Heart left ventricle (tissue), 13 donors: ENCODE data around the gene FOSL2.

ENCODE experiments used
- POLR2A ChIP-seq, 2 donors: fragments of 450-650 bp; IDR thresholded peaks; one replicate each; pipeline ENCODE4 v1.6.1; 2017; ENCODE audit warnings: antibody characterized with exemption in 2 of 2, mild to moderate bottlenecking in 2 of 2, moderate library complexity in 2 of 2
- TF ChIP-seq, protein P1 (sequence below), 12 donors: fragments of 200-600 bp; sonication (generic) in 4 of 12; IDR thresholded peaks; one replicate each; pipeline versions ENCODE4 v1.5.0 to v1.8.0; 2018 to 2022; ENCODE audit warnings: antibody characterized with exemption in 12 of 12, mild to moderate bottlenecking in 5 of 12
- donor health status: ischemic (EF 13 %, LVEDD 7.1; RV severe dilation, severe dysfunction).
- donor health status: DM: no; HTN: yes; CAD: no.
- donor health status: DM: no; HTN: no; CAD: no.
- donor health status: ischemic (EF 25% LVEDD 6.9; RV normal size, moderate dysfunction).
- donor health status: ischemic (EF 25% LVEDD 5.7; RV mildly dilated, moderate dysfunction).
- donor health status: ischemic (EF 35%, LVEDD 5.7; RV mildly dilated, moderate dysfunction).
- donor health status: nonischemic (EF 11% LVEDD 7.7; RV severe dilation, severe dysfunction).
- donor health status: DM: yes; HTN: yes; CAD: no.
- donor health status: PGD.
- donor health status: ischemic (EF 29% LVEDD 5.4; RV normal size, mild dysfunction).
- donor health status: nonischemic (EF 23%, LVEDD 6.1; RV moderate dilation, normal function).

DNA sequence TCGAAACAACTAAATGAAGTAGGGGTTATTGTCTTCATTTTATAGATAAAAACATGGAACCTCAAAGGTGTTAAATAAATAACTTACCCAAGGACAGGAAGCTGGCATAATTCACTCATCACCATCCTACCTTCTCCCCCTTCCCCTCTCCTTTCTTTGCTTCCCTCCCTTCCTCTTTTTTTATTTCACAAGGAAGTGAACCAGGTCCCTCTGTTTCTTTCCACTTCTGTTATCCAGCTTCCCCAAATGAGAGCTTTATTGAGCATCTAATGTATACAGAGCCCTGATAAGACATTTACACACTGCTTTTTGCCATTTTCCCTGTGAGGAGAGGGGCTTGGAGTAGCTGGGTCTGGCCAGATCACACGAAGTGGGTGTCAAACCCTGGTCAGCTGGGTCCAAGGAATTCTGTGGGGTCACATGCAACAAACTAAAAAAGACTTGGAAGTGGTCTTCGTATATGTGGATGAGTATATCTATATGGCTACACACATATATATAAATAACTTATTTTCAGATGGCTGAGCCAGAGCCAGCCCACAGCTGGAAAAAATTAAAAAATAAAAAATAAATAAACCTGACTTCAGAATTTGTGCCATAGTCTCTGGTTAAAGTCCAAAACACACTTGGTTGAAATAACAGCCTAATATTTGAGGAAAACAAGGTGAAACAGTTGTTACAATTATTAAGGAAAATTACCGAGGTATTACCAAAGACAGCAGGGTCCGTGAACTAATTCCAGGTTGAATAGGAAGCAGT is 49.3 kb upstream of the FOSL2 start:
- TF ChIP-seq, protein P1, sequence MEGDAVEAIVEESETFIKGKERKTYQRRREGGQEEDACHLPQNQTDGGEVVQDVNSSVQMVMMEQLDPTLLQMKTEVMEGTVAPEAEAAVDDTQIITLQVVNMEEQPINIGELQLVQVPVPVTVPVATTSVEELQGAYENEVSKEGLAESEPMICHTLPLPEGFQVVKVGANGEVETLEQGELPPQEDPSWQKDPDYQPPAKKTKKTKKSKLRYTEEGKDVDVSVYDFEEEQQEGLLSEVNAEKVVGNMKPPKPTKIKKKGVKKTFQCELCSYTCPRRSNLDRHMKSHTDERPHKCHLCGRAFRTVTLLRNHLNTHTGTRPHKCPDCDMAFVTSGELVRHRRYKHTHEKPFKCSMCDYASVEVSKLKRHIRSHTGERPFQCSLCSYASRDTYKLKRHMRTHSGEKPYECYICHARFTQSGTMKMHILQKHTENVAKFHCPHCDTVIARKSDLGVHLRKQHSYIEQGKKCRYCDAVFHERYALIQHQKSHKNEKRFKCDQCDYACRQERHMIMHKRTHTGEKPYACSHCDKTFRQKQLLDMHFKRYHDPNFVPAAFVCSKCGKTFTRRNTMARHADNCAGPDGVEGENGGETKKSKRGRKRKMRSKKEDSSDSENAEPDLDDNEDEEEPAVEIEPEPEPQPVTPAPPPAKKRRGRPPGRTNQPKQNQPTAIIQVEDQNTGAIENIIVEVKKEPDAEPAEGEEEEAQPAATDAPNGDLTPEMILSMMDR (IDR thresholded peaks at IDR 0.05) = no peak
- TF ChIP-seq POLR2A (IDR thresholded peaks at IDR 0.05) = no peak
